GM19035 (cell line): ENCODE measurements around the gene MFSD6.
"Not testable (repeated sequence)": the region's sequence is repeated elsewhere in the genome, so short reads cannot be mapped to it uniquely, and the experiment has no call there.

Experiments used
- ATAC-seq: cut with Tn5 transposase; IDR thresholded peaks from one replicate; pipeline ENCODE4 v1.9.1; 2021; ENCODE audit not compliant: unreplicated experiment

MFSD6 gene

GRCh38 chr2:190405070-190405469, 3.1 kb upstream of the MFSD6 start:
- no peak for ATAC-seq

GRCh38 chr2:190405995-190406394, 2.2 kb upstream of the MFSD6 start:
- no peak for ATAC-seq

- ATAC-seq, result no peak
Observed at GRCh38 chr2:190406805-190407204, 1.4 kb upstream of the MFSD6 start.

- ATAC-seq, result no peak
Observed at GRCh38 chr2:190407246-190407661, 901 bp upstream of the MFSD6 start.

GRCh38 chr2:190408538-190409271, 550 bp downstream of the MFSD6 start:
- ATAC-seq, result peak; percentile 62

- ATAC-seq, result no peak
Observed at GRCh38 chr2:190409616-190410015, 1.5 kb downstream of the MFSD6 start.

- no peak for ATAC-seq
Observed at GRCh38 chr2:190410166-190410565, 2.0 kb downstream of the MFSD6 start.

- ATAC-seq, result no peak
Observed at GRCh38 chr2:190412966-190413365, 4.8 kb downstream of the MFSD6 start.

GRCh38 chr2:190413421-190413820, 5.3 kb downstream of the MFSD6 start:
- no peak for ATAC-seq

GRCh38 chr2:190415251-190415650, 7.1 kb downstream of the MFSD6 start:
- no peak for ATAC-seq

GRCh38 chr2:190415794-190416775, 7.9 kb downstream of the MFSD6 start:
- no peak for ATAC-seq

GRCh38 chr2:190417045-190417842, 9.1 kb downstream of the MFSD6 start:
- ATAC-seq, result no peak

GRCh38 chr2:190418727-190419126, 10.6 kb downstream of the MFSD6 start:
- no peak for ATAC-seq

- no peak for ATAC-seq
Observed at GRCh38 chr2:190420801-190421200, 12.6 kb downstream of the MFSD6 start.

- ATAC-seq, result no peak
Observed at GRCh38 chr2:190425221-190425866, 17.2 kb downstream of the MFSD6 start.

GRCh38 chr2:190425883-190426658, 17.9 kb downstream of the MFSD6 start:
- ATAC-seq, result no peak

- not testable (repeated sequence) for ATAC-seq
Observed at GRCh38 chr2:190430866-190431265, 22.7 kb downstream of the MFSD6 start.

GRCh38 chr2:190431907-190432306, 23.8 kb downstream of the MFSD6 start:
- no peak for ATAC-seq

GRCh38 chr2:190432567-190433231, 24.5 kb downstream of the MFSD6 start:
- ATAC-seq, result no peak
